Stimulated activated CD4-positive, alpha-beta T cell treated with anti-CD3 and anti-CD28 coated beads, Interleukin-4, amount 100 ng/mL, for 24 hours (primary cell): ENCODE data around the gene PSMD10.

Experiments used
- DNase-seq: peaks from one replicate; pipeline ENCODE4 v3.0.0-alpha.2; 2020

Gene PSMD10

GRCh38 chrX:108091264-108091877 lies at the start of gene PSMD10, which contains the start of gene ATG4A:
Gene PSMD10 (minus strand): TSS chrX:108091542. CDS start chrX:108091520, 22 bp downstream.
Gene ATG4A (plus strand): TSS chrX:108091778. CDS start chrX:108091827, 49 bp downstream.
- DNase-seq = peak; percentile 90

- DNase-seq = no peak
These were observed 47.7 kb upstream of the PSMD10 start for GRCh38 chrX:108138814-108139702.

- no peak for DNase-seq
These were observed 43.4 kb upstream of the PSMD10 start for GRCh38 chrX:108134724-108135123.

- DNase-seq = no peak
These were observed 41.5 kb upstream of the PSMD10 start for GRCh38 chrX:108132876-108133275.

- DNase-seq = no peak
These were observed 40.7 kb upstream of the PSMD10 start for GRCh38 chrX:108132034-108132433.

GRCh38 chrX:108131471-108131870 lies 40.1 kb upstream of the PSMD10 start:
- no peak for DNase-seq

- no peak for DNase-seq
These were observed 39.5 kb upstream of the PSMD10 start for GRCh38 chrX:108130889-108131288.

GRCh38 chrX:108127152-108127551 lies 35.8 kb upstream of the PSMD10 start:
- DNase-seq = no peak

GRCh38 chrX:108126661-108127060 lies 35.3 kb upstream of the PSMD10 start:
- DNase-seq = no peak

GRCh38 chrX:108123591-108124366 lies 32.4 kb upstream of the PSMD10 start:
- DNase-seq = no peak

- DNase-seq = no peak
These were observed 31.4 kb upstream of the PSMD10 start for GRCh38 chrX:108122748-108123147.

GRCh38 chrX:108121291-108121690 lies 29.9 kb upstream of the PSMD10 start:
- DNase-seq = no peak

GRCh38 chrX:108117988-108118387 lies 26.6 kb upstream of the PSMD10 start:
- DNase-seq = no peak

- no peak for DNase-seq
These were observed 23.2 kb upstream of the PSMD10 start for GRCh38 chrX:108114541-108114940.

- DNase-seq = no peak
These were observed 14.1 kb upstream of the PSMD10 start for GRCh38 chrX:108105473-108105872.

- DNase-seq = no peak
These were observed 6.0 kb upstream of the PSMD10 start for GRCh38 chrX:108097380-108097779.

- DNase-seq = peak; percentile 33
These were observed 543 bp upstream of the PSMD10 start for GRCh38 chrX:108091878-108092291.

- no peak for DNase-seq
These were observed 665 bp downstream of the PSMD10 start for GRCh38 chrX:108090491-108091263.

- DNase-seq = no peak
These were observed 2.8 kb downstream of the PSMD10 start for GRCh38 chrX:108088511-108088910.

- no peak for DNase-seq
These were observed 3.5 kb downstream of the PSMD10 start for GRCh38 chrX:108087792-108088191.

GRCh38 chrX:108081110-108081509 lies 10.2 kb downstream of the PSMD10 start:
- no peak for DNase-seq

- no peak for DNase-seq
These were observed 18.6 kb downstream of the PSMD10 start for GRCh38 chrX:108072746-108073145.

- DNase-seq = no peak
These were observed 19.8 kb downstream of the PSMD10 start for GRCh38 chrX:108071578-108071977.
